Activated CD4-positive, alpha-beta T cell treated with anti-CD3 and anti-CD28 coated beads, Interleukin-2, Interleukin-4, amounts not matched to agents 100 ng/mL and 50 ng/mL, durations not matched to agents 16 hours and 8 hours (primary cell): ENCODE results near the gene COX4I1.

Experiments
- DNase-seq: peaks from one replicate; pipeline ENCODE4 v3.0.0-alpha.2; 2020; ENCODE audit warnings: low spot score

COX4I1 gene

GRCh38 chr16:85799497-85800320 lies at the start of gene COX4I1, which contains the start of gene EMC8:
COX4I1 (plus strand) TSS chr16:85799695; CDS start chr16:85801206, 1,511 bp downstream.
EMC8 (minus strand) TSS chr16:85799544; CDS start chr16:85799295, 249 bp downstream.
- peak; percentile 95 for DNase-seq

- no peak for DNase-seq
Observed at GRCh38 chr16:85749771-85750145, 49.7 kb upstream of the COX4I1 start.

- DNase-seq, result no peak
Observed at GRCh38 chr16:85750146-85750826, 49.2 kb upstream of the COX4I1 start.

GRCh38 chr16:85750827-85751697 lies 48.4 kb upstream of the COX4I1 start, which contains the start of gene C16orf74:
C16orf74 (minus strand) TSS chr16:85751096; CDS start chr16:85735217, 15,879 bp downstream.
- no peak for DNase-seq

- DNase-seq, result no peak
Observed at GRCh38 chr16:85751698-85752501, 47.6 kb upstream of the COX4I1 start.

GRCh38 chr16:85752511-85753420 lies 46.7 kb upstream of the COX4I1 start:
- no peak for DNase-seq

- DNase-seq, result no peak
Observed at GRCh38 chr16:85753559-85753958, 45.9 kb upstream of the COX4I1 start.

- DNase-seq, result no peak
Observed at GRCh38 chr16:85753976-85754375, 45.5 kb upstream of the COX4I1 start.

GRCh38 chr16:85754413-85754812 lies 45.1 kb upstream of the COX4I1 start:
- no peak for DNase-seq

- DNase-seq, result no peak
Observed at GRCh38 chr16:85755929-85756768, 43.3 kb upstream of the COX4I1 start.

GRCh38 chr16:85757341-85757822 lies 42.1 kb upstream of the COX4I1 start:
- DNase-seq, result peak; percentile 27

GRCh38 chr16:85759136-85759535 lies 40.4 kb upstream of the COX4I1 start:
- no peak for DNase-seq

GRCh38 chr16:85759631-85760419 lies 39.7 kb upstream of the COX4I1 start:
- DNase-seq, result peak; percentile 12

GRCh38 chr16:85761861-85762260 lies 37.6 kb upstream of the COX4I1 start:
- DNase-seq, result no peak

GRCh38 chr16:85762970-85763369 lies 36.5 kb upstream of the COX4I1 start:
- no peak for DNase-seq

GRCh38 chr16:85763616-85764015 lies 35.9 kb upstream of the COX4I1 start:
- DNase-seq, result no peak

GRCh38 chr16:85765211-85765610 lies 34.3 kb upstream of the COX4I1 start:
- no peak for DNase-seq

- no peak for DNase-seq
Observed at GRCh38 chr16:85765767-85766166, 33.7 kb upstream of the COX4I1 start.
